GM21360 (cell line): ENCODE data around the gene ARL6IP5.

Experiments used
- ATAC-seq: cut with Tn5 transposase; IDR thresholded peaks from one replicate; pipeline ENCODE4 v1.9.1; 2021; ENCODE audit warnings: mild to moderate bottlenecking, moderate library complexity; ENCODE audit not compliant: unreplicated experiment

Gene ARL6IP5

GRCh38 chr3:69085833-69086722 is 1.3 kb downstream of the ARL6IP5 start:
- ATAC-seq, result no peak

GRCh38 chr3:69087030-69087791 is 2.5 kb downstream of the ARL6IP5 start:
- ATAC-seq, result no peak

GRCh38 chr3:69088063-69088462 is 3.3 kb downstream of the ARL6IP5 start:
- no peak for ATAC-seq

- no peak for ATAC-seq
Measured at GRCh38 chr3:69090021-69090420, 5.3 kb downstream of the ARL6IP5 start.

- ATAC-seq, result no peak
Measured at GRCh38 chr3:69091389-69092029, 6.8 kb downstream of the ARL6IP5 start.

- ATAC-seq, result peak; percentile 79
Measured at GRCh38 chr3:69092030-69092516, 7.3 kb downstream of the ARL6IP5 start.

GRCh38 chr3:69094467-69095205 is 9.9 kb downstream of the ARL6IP5 start:
- no peak for ATAC-seq

- no peak for ATAC-seq
Measured at GRCh38 chr3:69095636-69096035, 10.9 kb downstream of the ARL6IP5 start.

- ATAC-seq, result no peak
Measured at GRCh38 chr3:69096299-69096698, 11.6 kb downstream of the ARL6IP5 start.

- no peak for ATAC-seq
Measured at GRCh38 chr3:69097407-69098086, 12.8 kb downstream of the ARL6IP5 start.

GRCh38 chr3:69099576-69099975 is 14.8 kb downstream of the ARL6IP5 start:
- ATAC-seq, result no peak

- ATAC-seq, result no peak
Measured at GRCh38 chr3:69102384-69102783, 17.6 kb downstream of the ARL6IP5 start.

GRCh38 chr3:69103123-69103522 is 18.4 kb downstream of the ARL6IP5 start:
- ATAC-seq, result no peak

- no peak for ATAC-seq
Measured at GRCh38 chr3:69104586-69104985, 19.8 kb downstream of the ARL6IP5 start.

GRCh38 chr3:69105320-69105719 is 20.6 kb downstream of the ARL6IP5 start:
- no peak for ATAC-seq

- ATAC-seq, result no peak
Measured at GRCh38 chr3:69107841-69108240, 23.1 kb downstream of the ARL6IP5 start.

GRCh38 chr3:69108811-69109210 is 24.1 kb downstream of the ARL6IP5 start:
- ATAC-seq, result no peak

GRCh38 chr3:69110941-69111546 is 26.3 kb downstream of the ARL6IP5 start:
- no peak for ATAC-seq

- ATAC-seq, result no peak
Measured at GRCh38 chr3:69113536-69113935, 28.8 kb downstream of the ARL6IP5 start.

GRCh38 chr3:69115731-69116130 is 31.0 kb downstream of the ARL6IP5 start:
- ATAC-seq, result no peak
